RWPE2 (cell line): ENCODE measurements around the gene TOMM34.
A peak's percentile ranks its signal among the peaks of the same experiment; 100 is the strongest.

Experiments
- ATAC-seq: fragments of 200-7000 bp; cut with Tn5 transposase; 3 replicates; pipeline ENCODE4 v1.9.1; 2021; ENCODE audit warnings: low read depth
- DNase-seq: peaks from one replicate; pipeline ENCODE4 v3.0.0-alpha.2; 2020; ENCODE audit warnings: low spot score
- H3K27ac ChIP-seq: fragments of 450-650 bp; 2 replicates; pipeline ENCODE4 v1.5.1; 2017; ENCODE audit warnings: mild to moderate bottlenecking; ENCODE audit not compliant: poor library complexity, severe bottlenecking
- H3K27me3 ChIP-seq: fragments of 250-450 bp; sonication (Bioruptor Pico); 2 replicates; pipeline ENCODE4 v1.5.1; 2021; ENCODE audit warnings: mild to moderate bottlenecking, moderate library complexity; ENCODE audit not compliant: insufficient read depth, poor library complexity, severe bottlenecking
- H3K36me3 ChIP-seq: fragments of 250-450 bp; sonication (Bioruptor Pico); 2 replicates; pipeline ENCODE4 v1.5.1; 2020; ENCODE audit warnings: low read depth, mild to moderate bottlenecking, moderate library complexity
- H3K4me1 ChIP-seq: fragments of 250-450 bp; sonication (Bioruptor Pico); 2 replicates; pipeline ENCODE4 v1.5.1; 2021; ENCODE audit warnings: mild to moderate bottlenecking, moderate library complexity; ENCODE audit not compliant: insufficient read depth, poor library complexity, severe bottlenecking
- H3K4me3 ChIP-seq: fragments of 250-450 bp; sonication (Bioruptor Pico); 2 replicates; pipeline ENCODE4 v1.5.1; 2021; ENCODE audit warnings: mild to moderate bottlenecking, moderate library complexity; ENCODE audit not compliant: severe bottlenecking
- H3K9me3 ChIP-seq: fragments of 250-450 bp; sonication (Bioruptor Pico); 2 replicates; pipeline ENCODE4 v1.5.1; 2021; ENCODE audit warnings: mild to moderate bottlenecking, moderate library complexity; ENCODE audit not compliant: severe bottlenecking
- TF ChIP-seq, protein P1 (sequence below): fragments of 450-650 bp; IDR thresholded peaks from one replicate; pipeline ENCODE4 v1.5.1; 2017; ENCODE audit warnings: mild to moderate bottlenecking, moderate library complexity; ENCODE audit not compliant: poor library complexity, severe bottlenecking

Gene TOMM34

GRCh38 chr20:44930517-44931168 is 29.6 kb downstream of the TOMM34 start:
- TF ChIP-seq, protein P1, sequence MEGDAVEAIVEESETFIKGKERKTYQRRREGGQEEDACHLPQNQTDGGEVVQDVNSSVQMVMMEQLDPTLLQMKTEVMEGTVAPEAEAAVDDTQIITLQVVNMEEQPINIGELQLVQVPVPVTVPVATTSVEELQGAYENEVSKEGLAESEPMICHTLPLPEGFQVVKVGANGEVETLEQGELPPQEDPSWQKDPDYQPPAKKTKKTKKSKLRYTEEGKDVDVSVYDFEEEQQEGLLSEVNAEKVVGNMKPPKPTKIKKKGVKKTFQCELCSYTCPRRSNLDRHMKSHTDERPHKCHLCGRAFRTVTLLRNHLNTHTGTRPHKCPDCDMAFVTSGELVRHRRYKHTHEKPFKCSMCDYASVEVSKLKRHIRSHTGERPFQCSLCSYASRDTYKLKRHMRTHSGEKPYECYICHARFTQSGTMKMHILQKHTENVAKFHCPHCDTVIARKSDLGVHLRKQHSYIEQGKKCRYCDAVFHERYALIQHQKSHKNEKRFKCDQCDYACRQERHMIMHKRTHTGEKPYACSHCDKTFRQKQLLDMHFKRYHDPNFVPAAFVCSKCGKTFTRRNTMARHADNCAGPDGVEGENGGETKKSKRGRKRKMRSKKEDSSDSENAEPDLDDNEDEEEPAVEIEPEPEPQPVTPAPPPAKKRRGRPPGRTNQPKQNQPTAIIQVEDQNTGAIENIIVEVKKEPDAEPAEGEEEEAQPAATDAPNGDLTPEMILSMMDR: no peak
- no peaks in the 10 kb centered on the region for H3K9me3 ChIP-seq
- peaks cover 75% of the 10 kb centered on the region for H3K36me3 ChIP-seq
- ATAC-seq: no peak
- no peak overlapping the region for H3K27ac ChIP-seq
- DNase-seq: no peak
- H3K4me1 ChIP-seq: no peaks in the 10 kb centered on the region
- H3K4me3 ChIP-seq: no peak overlapping the region
- H3K27me3 ChIP-seq: no peaks in the 10 kb centered on the region

GRCh38 chr20:44928595-44928994 is 31.6 kb downstream of the TOMM34 start:
- Histone ChIP-seq H3K4me1 (peaks cover 4% of the 10 kb centered on the region), H3K36me3 (peaks cover 76% of the 10 kb centered on the region), H3K27me3 (no peaks in the 10 kb centered on the region), H3K9me3 (no peaks in the 10 kb centered on the region), H3K4me3 (no peak overlapping the region), H3K27ac (no peak overlapping the region)
- peak; percentile 21 for DNase-seq
- TF ChIP-seq, protein P1: no peak
- ATAC-seq: no peak

- H3K36me3 ChIP-seq: peaks cover 92% of the 10 kb centered on the region
- no peak; the same call in 2 of the 3 replicates for ATAC-seq
Measured at GRCh38 chr20:44924541-44924940, 35.7 kb downstream of the TOMM34 start.

DNA sequence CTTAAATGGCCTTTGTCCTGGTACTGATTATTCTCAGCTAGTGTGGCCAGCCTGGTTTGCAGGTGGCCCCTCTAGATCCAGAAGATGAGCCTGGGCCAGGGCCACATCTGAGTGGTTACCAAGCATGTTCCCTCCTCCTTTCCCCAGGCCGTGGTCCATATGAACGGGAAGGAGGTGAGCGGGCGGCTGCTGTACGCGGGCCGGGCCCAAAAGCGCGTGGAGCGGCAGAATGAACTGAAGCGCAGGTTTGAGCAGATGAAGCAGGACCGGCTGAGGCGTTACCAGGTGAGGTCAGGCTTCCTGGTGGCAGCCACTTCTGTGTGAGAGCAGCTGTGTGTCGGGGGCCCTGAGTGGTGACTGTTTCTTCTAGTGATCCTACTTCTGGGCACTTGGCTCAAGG is 38.8 kb downstream of the TOMM34 start:
- H3K9me3 ChIP-seq: no peaks in the 10 kb centered on the region
- DNase-seq (peak; percentile 75), ATAC-seq (no peak)
- H3K27ac ChIP-seq: no peak overlapping the region
- peaks cover 97% of the 10 kb centered on the region for H3K36me3 ChIP-seq
- TF ChIP-seq, protein P1: no peak
- no peaks in the 10 kb centered on the region for H3K27me3 ChIP-seq
- peaks cover 4% of the 10 kb centered on the region for H3K4me1 ChIP-seq
- no peak overlapping the region for H3K4me3 ChIP-seq

More at GRCh38 chr20:44924541-44924940, 35.7 kb downstream of the TOMM34 start:
- H3K4me1 ChIP-seq: peaks cover 4% of the 10 kb centered on the region
- H3K9me3 ChIP-seq: no peaks in the 10 kb centered on the region
- H3K27me3 ChIP-seq: no peaks in the 10 kb centered on the region
- H3K27ac ChIP-seq: no peak overlapping the region
- TF ChIP-seq, protein P1: no peak
- H3K4me3 ChIP-seq: no peak overlapping the region
- peak; percentile 52 for DNase-seq

DNA sequence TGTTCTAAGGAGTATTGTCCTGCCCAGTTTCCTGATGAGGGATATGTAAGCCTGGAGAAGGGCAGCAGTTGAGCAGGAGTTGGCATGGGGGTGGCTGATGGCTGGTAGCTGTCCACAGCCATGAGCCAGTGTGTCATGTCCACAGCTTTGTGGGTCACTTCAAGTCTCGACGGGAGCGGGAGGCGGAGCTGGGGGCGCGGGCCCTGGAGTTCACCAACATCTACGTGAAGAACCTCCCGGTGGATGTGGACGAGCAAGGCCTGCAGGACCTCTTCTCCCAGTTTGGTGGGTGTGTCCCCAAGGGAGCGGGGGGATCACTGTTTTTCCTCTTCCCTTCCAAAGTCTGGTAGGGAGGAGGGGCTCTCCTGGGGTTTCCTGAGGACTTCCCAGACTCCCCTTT is 41.4 kb downstream of the TOMM34 start:
- TF ChIP-seq, protein P1: no peak
- peak; percentile 80 for DNase-seq
- Histone ChIP-seq H3K27ac (no peak overlapping the region), H3K27me3 (no peaks in the 10 kb centered on the region), H3K9me3 (no peaks in the 10 kb centered on the region), H3K4me1 (no peaks in the 10 kb centered on the region), H3K4me3 (no peak overlapping the region), H3K36me3 (peaks cover 97% of the 10 kb centered on the region)
- 0 out of 3 replicates have a peak, but pooled peaks have one; percentile 6 for ATAC-seq
